GM19099 (cell line): Measurements from ENCODE around the gene GFAP.

Source experiments
- POLR2A ChIP-seq: IDR thresholded peaks from 3 replicates; pipeline ENCODE4 v1.6.1; 2011; ENCODE audit warnings: low read depth; ENCODE audit not compliant: insufficient read length; ENCODE audit errors: extremely low read depth

Gene GFAP

DNA sequence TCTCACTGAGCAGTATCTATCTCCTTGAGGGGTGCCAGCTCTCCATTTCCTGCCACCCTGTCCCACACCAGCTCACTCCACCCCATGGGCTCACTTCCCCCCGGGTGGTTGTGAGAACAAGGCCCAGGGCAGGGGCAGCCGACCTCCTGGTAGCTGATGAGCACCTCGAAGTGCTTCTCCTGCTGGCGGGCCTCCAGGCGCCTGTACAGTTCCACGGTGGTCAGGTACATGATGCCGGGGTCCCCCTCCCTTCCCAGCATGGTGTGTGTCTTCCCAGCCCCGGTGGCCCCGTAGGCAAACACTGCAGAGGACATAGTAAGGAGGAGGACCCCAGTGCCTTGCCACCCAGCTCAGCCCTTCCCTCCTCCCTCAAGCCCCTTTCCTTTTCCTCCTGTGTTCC lies 19.8 kb upstream of the GFAP start:
- TF ChIP-seq POLR2A: no peak

GRCh38 chr17:44934745-44935105 lies 19.4 kb upstream of the GFAP start:
- TF ChIP-seq POLR2A: no peak

DNA sequence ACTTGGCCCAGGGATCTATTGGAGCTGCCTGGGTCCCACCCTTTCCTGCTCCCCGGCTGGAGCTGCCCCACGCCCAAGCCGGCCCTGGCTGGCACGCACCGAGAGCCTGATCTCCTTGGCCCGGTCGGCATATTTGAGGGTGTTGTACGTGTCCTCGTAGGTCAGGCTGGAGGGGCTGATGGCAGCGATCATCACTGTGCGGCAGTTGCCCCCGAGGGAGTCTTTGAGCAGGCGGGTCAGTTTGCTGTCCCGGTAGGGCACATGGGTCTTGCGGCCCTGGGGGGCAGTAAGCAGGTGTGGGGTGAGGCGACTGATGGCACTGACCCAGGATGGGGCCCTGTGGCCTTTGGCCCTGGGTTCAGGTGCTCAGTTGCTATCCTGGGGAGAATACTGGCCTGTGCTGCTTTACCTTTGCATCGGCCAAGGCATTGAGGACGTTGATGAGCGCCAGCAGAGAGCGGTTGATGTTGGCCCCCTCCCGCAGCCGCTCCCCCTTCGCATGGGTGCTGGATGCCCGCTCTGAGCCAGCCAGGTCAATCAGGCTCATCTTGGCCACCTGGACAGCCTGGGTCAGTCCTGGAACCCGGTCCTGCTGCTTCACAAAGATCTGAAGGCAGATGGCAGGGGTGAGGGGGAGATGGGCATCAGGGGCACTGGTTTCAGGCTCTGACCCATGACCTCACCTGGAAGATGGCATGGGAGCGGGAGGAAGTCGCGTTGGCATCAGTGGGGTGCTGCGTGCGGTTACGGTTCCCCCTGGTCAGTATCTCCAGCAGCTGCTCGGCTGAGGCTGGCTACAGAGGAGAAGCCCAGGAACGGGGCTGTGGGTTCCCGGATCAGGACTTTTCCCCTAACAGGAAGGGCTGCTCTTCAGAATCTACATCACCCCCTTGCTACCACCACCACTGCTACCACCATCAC lies 18.8 kb upstream of the GFAP start:
- no peak for TF ChIP-seq POLR2A

GRCh38 chr17:44932787-44933097 lies 17.4 kb upstream of the GFAP start:
- TF ChIP-seq POLR2A: no peak

- no peak for TF ChIP-seq POLR2A
Measured at GRCh38 chr17:44932096-44932786, 16.9 kb upstream of the GFAP start.

DNA sequence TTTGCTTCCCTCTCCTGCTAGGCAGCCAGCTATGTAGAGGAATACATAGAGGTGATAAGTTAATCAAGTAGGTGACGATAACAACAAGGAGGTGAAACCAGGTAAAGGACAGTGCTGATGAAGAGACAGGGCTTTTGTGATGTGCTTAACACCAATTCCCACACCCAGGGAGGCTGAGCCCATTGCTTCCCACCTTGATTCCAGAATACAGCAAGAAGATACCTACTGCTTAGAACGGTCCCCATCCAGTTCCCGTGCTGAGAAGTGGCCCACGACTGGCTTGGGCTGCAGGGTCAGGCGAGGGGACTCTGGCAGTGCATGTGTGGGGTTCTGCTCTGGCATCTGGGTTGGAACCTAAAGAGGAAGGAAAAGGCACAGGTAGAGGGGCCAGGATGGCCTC lies 16.1 kb upstream of the GFAP start:
- no peak for TF ChIP-seq POLR2A

GRCh38 chr17:44930667-44931066 lies 15.4 kb upstream of the GFAP start:
- no peak for TF ChIP-seq POLR2A

- no peak for TF ChIP-seq POLR2A
Measured at GRCh38 chr17:44928950-44929720, 13.8 kb upstream of the GFAP start.

- TF ChIP-seq POLR2A: no peak
Measured at GRCh38 chr17:44928136-44928535, 12.8 kb upstream of the GFAP start.

- TF ChIP-seq POLR2A: no peak
Measured at GRCh38 chr17:44927696-44928095, 12.4 kb upstream of the GFAP start.

- no peak for TF ChIP-seq POLR2A
Measured at GRCh38 chr17:44926821-44927525, 11.7 kb upstream of the GFAP start.

DNA sequence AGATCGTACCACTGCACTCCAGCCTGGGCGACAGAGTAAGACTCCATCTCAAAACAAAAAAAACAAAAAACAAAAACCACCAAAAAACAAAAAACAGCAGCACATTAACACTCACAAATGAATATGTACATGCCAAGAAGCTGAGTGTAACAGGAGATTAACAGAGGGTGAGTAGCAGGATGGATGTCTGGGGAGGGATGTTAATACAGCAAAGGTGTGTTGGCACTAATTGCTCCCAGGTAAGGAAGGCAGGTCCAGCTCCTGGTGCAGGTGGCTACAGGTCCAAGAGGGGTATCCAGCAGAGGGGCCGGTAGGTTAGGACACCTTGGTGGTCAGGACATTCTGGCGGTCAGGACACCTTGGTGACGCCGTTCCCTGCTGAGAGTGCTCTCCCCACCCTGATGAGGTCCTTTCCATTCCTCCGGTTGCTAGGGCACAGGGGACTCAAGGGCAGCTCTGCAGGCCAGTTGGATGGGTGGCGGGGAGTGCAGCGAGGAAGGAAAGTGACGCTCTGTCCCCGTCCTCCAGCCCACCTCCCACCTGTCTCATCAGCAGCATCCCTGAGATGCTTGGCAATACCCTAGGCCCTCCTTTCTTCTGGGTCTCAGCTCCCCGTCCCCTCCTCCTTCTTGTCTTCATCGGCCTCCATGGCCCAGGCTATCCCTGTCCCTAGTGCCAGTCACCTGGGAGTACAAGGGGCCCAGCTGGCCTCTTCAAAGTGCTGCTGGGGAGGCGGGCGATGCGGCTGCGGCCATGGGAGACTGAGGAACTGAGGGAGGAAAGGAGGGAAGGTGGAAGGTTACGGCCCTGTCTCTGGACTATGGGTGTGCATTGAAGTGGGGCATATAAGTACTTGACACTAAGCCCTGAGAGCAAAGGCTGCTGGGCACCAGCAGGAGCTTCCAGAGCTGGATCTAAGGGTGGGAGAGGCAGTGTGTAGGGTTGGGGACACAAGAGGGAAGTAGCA lies 10.7 kb upstream of the GFAP start:
- TF ChIP-seq POLR2A: no peak

DNA sequence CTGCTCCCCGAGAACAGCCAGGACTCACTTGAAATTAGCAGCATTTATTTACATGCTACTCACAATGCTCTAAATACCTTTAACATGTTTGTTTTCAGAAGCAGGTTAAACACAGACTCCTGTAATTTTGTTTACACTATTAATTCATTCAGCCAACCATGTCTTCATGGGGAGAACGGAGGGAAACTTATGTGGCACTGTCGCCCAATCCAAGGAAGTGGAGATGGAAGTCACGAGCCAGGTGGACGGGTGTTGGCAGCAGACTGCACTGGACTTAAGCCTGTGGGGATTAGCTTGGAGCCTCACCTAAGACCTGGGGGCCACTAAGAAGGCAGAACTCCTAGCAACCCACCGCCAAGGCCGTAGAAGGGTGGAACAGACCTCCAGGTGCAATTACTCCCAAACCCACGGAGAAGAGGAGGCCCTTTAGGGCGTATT lies 8.8 kb upstream of the GFAP start:
- no peak for TF ChIP-seq POLR2A
